GM12865 (cell line): ENCODE results near the gene AHI1.

Source experiments
- DNase-seq: peaks from one replicate; pipeline ENCODE4 v3.0.0; 2010; ENCODE audit warnings: low read depth
- H3K4me3 ChIP-seq: 2 replicates; pipeline ENCODE4 v1.5.1; 2011; ENCODE audit warnings: mild to moderate bottlenecking, low read depth, low read length, control low read depth
- TF ChIP-seq, protein P1 (sequence below): IDR thresholded peaks from 2 replicates; pipeline ENCODE4 v1.5.1; 2011; ENCODE audit warnings: low read length, control low read depth, low read depth, inconsistent platforms; ENCODE audit not compliant: insufficient read depth; ENCODE audit errors: missing control alignments

Gene AHI1

DNA sequence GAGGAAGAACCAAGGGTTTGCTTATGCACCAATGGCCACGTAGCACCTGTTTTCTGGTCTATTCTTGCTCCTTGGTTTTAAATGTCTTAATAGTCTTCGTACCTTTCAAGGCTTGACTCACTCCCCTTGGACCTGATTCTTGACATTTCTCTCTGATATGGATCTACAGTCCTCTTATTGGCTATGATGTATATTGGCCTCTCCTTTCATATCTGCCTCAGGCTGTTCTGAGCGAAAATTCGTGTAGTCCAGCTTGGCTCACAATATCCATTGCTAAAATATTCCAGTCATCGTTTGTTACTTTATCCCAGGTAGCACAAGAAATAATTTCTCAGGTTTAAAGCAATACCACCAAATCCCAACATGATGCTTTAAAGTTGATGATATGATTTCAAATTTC lies 256.8 kb downstream of the AHI1 start:
- TF ChIP-seq, protein P1, sequence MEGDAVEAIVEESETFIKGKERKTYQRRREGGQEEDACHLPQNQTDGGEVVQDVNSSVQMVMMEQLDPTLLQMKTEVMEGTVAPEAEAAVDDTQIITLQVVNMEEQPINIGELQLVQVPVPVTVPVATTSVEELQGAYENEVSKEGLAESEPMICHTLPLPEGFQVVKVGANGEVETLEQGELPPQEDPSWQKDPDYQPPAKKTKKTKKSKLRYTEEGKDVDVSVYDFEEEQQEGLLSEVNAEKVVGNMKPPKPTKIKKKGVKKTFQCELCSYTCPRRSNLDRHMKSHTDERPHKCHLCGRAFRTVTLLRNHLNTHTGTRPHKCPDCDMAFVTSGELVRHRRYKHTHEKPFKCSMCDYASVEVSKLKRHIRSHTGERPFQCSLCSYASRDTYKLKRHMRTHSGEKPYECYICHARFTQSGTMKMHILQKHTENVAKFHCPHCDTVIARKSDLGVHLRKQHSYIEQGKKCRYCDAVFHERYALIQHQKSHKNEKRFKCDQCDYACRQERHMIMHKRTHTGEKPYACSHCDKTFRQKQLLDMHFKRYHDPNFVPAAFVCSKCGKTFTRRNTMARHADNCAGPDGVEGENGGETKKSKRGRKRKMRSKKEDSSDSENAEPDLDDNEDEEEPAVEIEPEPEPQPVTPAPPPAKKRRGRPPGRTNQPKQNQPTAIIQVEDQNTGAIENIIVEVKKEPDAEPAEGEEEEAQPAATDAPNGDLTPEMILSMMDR: no peak
- no peak overlapping the region for H3K4me3 ChIP-seq
- no peak for DNase-seq

DNA sequence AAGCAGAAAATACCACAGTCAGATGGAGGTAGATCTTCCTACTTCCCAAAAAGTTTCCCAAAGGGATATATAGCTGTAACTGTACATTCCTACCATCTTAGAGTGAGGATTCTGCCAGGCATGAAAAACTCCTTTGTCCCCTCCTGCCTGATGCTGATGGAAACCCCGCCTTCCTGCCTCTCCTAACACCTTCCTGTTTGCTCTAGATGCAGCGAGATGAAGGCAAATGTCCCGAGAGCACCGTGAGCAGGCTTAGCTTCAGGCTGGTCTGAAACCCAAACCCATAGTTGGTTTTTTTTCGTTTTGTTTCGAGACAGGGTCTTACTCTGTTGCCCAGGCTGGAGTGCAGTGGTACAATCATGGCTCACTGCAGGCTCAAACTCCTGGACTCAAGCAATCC lies 260.8 kb downstream of the AHI1 start:
- no peak for DNase-seq
- TF ChIP-seq, protein P1: no peak
- H3K4me3 ChIP-seq: no peak overlapping the region

DNA sequence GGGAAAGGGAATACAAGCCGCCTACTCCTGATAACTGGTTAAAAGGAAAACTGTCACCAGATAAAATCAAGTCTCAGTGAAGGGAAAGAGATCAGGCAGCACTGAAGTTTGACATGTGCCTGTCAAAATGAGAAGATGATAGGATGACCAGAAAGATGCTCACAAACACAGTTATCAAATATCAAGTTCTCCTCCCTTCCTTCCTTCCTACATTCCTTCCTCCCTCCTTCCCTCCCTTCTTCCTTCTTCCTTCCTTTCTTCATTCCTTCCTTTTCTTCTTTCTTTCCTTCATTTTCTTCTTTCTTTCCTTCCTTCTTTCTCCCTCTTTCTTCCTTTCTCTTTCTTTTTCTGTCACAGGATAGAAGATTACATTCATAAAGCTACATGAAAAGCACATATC lies 261.2 kb downstream of the AHI1 start:
- H3K4me3 ChIP-seq: no peak overlapping the region
- TF ChIP-seq, protein P1: no peak
- no peak for DNase-seq

DNA sequence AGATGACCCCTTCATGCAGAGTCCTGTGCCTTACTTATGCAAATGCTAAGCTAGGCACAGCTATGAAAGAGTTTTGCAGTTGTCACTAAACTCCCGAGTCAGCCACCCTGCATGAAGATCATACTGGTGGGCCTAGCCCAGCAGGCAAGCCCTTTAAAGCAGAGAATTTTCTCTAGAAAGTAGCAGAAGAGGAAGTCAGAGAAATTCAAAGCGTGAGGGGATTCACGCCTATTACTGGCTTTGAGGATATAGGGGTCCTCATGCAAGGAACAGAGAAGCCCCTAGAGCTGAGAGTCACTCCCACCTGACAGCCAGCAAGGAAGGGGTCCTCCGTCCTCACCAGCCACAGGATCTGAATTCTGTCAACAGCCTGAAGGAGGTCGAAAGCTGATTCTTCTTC lies 261.8 kb downstream of the AHI1 start:
- no peak for DNase-seq
- H3K4me3 ChIP-seq: no peak overlapping the region
- TF ChIP-seq, protein P1: no peak

DNA sequence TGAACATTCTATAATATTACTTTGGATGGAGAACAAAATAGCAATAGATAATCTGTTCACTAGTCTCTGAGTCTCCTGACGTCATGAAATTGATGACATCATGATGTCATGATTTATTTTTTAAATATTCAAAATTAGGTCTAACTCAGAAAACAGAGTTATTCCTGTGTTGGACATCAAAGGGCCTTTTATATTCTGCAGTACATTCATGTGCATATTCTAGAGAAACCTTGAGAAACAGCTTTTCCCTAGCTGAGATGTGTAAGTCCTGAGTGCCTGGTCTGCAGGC lies 263.1 kb downstream of the AHI1 start:
- TF ChIP-seq, protein P1: no peak
- no peak overlapping the region for H3K4me3 ChIP-seq
- DNase-seq: no peak

DNA sequence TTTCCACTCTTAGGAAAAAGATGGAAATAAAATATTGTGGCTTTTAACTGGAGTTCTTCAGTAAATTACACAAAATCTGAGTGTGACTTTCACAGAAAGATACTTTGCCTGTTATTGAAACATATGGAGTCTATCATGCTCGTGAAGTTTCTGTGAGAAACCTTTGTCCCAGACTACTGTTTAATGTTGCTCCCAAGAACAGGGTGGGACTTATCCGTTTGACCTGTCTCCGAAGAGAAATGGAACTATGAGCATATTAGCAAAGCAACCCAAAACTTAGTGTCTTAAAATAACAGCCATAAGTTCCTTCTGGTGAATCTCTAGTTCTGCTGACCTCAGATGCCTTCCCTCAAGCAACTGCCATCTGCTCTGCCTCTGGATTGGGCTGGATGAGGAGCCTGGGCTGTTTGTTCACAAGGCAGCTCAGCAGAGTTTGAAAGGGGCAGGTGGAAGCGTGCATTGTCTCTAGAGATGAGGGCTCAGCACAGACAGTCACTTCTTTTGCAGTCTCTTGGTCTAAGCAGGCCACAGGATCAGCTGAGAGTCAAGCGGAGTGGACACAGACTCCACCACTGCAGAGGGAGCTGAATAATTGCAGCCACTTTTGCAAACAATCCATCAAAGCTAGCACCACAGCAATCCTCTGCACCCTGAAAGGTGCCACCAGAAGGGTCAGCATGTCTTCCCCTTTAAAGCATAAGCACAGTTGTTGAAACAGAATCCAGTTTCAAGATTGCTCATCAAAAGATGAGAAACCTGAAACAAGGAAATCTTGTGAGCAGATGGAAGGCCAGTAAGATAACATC lies 263.7 kb downstream of the AHI1 start:
- TF ChIP-seq, protein P1: no peak
- no peak overlapping the region for H3K4me3 ChIP-seq
- DNase-seq: peak; percentile 49
